Ishikawa (cell line): Measurements from ENCODE around the gene HSFX3.

Experiments used
- CREB1 ChIP-seq: IDR thresholded peaks from 2 replicates; pipeline ENCODE4 v1.6.1; 2012; ENCODE audit warnings: low read depth
- EP300 ChIP-seq: IDR thresholded peaks from 2 replicates; pipeline ENCODE4 v1.6.1; 2012; ENCODE audit warnings: borderline replicate concordance
- FOXM1 ChIP-seq: IDR thresholded peaks from 2 replicates; pipeline ENCODE4 v1.6.1; 2012; ENCODE audit warnings: low read depth, borderline replicate concordance
- MAX ChIP-seq: IDR thresholded peaks from 2 replicates; pipeline ENCODE4 v1.6.1; 2012
- NFIC ChIP-seq: IDR thresholded peaks from 2 replicates; pipeline ENCODE4 v1.6.1; 2012
- RAD21 ChIP-seq: IDR thresholded peaks from 2 replicates; pipeline ENCODE4 v1.6.1; 2012; ENCODE audit warnings: low read depth
- REST ChIP-seq: IDR thresholded peaks from 2 replicates; pipeline ENCODE4 v1.6.1; 2012; ENCODE audit warnings: low read depth, mild to moderate bottlenecking
- TAF1 ChIP-seq: IDR thresholded peaks from 2 replicates; pipeline ENCODE4 v1.6.1; 2012; ENCODE audit warnings: low read depth, mild to moderate bottlenecking
- TCF12 ChIP-seq: IDR thresholded peaks from 2 replicates; pipeline ENCODE4 v1.6.1; 2012; ENCODE audit warnings: low read depth
- USF1 ChIP-seq: IDR thresholded peaks from 2 replicates; pipeline ENCODE4 v1.6.1; 2012
- YY1 ChIP-seq: IDR thresholded peaks from 2 replicates; pipeline ENCODE4 v1.6.1; 2012; ENCODE audit warnings: low read depth
- ZBTB7A ChIP-seq: IDR thresholded peaks from 2 replicates; pipeline ENCODE4 v1.6.1; 2012; ENCODE audit warnings: low read depth

DNA sequence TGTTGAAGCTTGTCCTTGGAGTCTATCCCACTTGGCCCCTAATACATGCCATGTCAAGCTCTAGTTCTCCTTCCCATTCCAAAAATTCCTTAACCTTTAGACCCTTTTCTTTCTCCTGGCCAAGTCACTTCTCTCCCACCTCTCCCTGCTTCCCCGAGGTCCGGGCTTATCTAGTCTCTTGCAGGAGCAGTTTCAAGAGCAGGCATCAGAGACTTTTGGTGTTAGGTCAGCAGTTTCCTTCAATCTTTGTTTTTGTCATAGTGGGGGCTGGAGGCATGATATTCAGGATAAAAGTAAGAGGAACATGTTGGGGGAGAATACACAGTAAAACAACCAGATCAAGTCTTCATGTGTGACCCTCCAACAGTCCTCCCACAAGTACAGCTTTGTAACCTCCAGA, 33.1 kb downstream of the HSFX3 start:
- TF ChIP-seq TAF1 (no peak), CREB1 (no peak), MAX (no peak), REST (no peak), FOXM1 (no peak), ZBTB7A (no peak), YY1 (no peak), EP300 (no peak), RAD21 (no peak), TCF12 (no peak), USF1 (no peak), NFIC (no peak)
